Adipocyte (in vitro differentiated cells): ENCODE results near the gene ENOX1.

Source experiments
- DNase-seq: peaks from one replicate; pipeline ENCODE4 v3.0.0-alpha.2; 2015; ENCODE audit warnings: low read depth
- H3K27me3 ChIP-seq: replicated peaks from 2 replicates; pipeline ENCODE4 v1.7.0; 2013; ENCODE audit warnings: mild to moderate bottlenecking, low read length, moderate library complexity; ENCODE audit not compliant: control insufficient read depth, insufficient read depth
- H3K36me3 ChIP-seq: 2 replicates; pipeline ENCODE4 v1.7.0; 2013; ENCODE audit warnings: low read length, mild to moderate bottlenecking, moderate library complexity; ENCODE audit not compliant: control insufficient read depth, insufficient read depth, severe bottlenecking
- H3K4me1 ChIP-seq: 2 replicates; pipeline ENCODE4 v1.7.0; 2013; ENCODE audit warnings: mild to moderate bottlenecking, low read length, moderate library complexity; ENCODE audit not compliant: control insufficient read depth, insufficient read depth
- H3K4me3 ChIP-seq: 2 replicates; pipeline ENCODE4 v1.7.0; 2013; ENCODE audit warnings: mild to moderate bottlenecking, low read length, moderate library complexity
- H3K9ac ChIP-seq: 2 replicates; pipeline ENCODE4 v1.7.0; 2013; ENCODE audit warnings: mild to moderate bottlenecking, low read length, moderate library complexity
- H3K9me3 ChIP-seq: 2 replicates; pipeline ENCODE4 v1.7.0; 2013; ENCODE audit warnings: mild to moderate bottlenecking, low read length, moderate library complexity; ENCODE audit not compliant: control insufficient read depth

The ENOX1 gene

DNA sequence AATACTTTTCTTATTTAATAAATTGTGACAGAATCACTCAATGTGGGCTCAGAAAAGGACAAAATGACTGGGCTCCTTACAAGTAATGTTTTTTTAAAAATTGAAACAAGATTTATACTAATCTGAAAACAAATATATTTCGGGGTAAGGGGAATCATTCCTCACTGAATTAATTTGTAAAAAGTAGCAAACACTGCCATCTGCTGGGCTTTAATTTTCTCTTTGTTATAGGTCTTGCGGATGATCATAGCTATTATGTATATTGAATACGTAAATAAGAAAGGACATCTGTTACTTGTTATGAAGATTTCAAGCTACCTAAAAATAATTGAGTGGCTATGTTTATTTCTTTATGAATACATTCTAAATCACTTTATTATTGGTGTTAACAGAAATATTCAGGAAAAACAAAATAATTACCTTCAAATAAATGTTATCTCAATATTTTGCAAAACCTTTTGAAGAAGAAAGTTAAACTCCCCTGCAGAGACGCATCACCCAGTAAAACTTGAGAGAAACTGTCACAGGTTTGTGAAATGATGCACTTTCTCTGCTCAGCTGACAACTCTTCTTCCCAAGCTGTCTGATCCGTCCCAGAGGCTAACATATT lies 17.8 kb upstream of the ENOX1 start:
- peaks cover 17% of the 10 kb centered on the region for H3K4me1 ChIP-seq
- H3K36me3 ChIP-seq = no peaks in the 10 kb centered on the region
- peak overlapping the region; percentile 67 for H3K9ac ChIP-seq
- DNase-seq = peak; percentile 93
- no peaks in the 10 kb centered on the region for H3K27me3 ChIP-seq
- H3K4me3 ChIP-seq = peak overlapping the region; percentile 33
- H3K9me3 ChIP-seq = no peaks in the 10 kb centered on the region

DNA sequence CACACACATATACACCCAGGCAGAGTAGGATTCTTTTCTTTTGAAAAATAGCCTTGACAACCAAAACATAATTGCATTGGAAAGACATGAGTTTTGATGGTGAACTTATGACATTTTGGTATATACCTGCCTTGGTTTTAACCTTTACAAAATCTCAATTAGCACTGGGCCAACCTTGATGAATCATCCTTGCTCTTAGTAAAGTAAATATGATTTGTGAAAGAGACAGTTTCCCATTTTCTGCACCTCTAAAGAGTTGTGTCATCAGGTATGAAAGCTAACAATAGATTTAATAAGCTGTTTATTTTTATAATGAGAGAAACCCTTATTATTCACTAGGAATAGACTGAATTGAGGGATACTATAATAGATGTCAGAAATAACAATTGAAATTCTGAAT lies 15.7 kb upstream of the ENOX1 start:
- H3K9me3 ChIP-seq = no peaks in the 10 kb centered on the region
- H3K4me1 ChIP-seq = peaks cover 9% of the 10 kb centered on the region
- no peak overlapping the region for H3K9ac ChIP-seq
- H3K4me3 ChIP-seq = no peak overlapping the region
- H3K27me3 ChIP-seq = no peaks in the 10 kb centered on the region
- no peak for DNase-seq
- H3K36me3 ChIP-seq = no peaks in the 10 kb centered on the region

DNA sequence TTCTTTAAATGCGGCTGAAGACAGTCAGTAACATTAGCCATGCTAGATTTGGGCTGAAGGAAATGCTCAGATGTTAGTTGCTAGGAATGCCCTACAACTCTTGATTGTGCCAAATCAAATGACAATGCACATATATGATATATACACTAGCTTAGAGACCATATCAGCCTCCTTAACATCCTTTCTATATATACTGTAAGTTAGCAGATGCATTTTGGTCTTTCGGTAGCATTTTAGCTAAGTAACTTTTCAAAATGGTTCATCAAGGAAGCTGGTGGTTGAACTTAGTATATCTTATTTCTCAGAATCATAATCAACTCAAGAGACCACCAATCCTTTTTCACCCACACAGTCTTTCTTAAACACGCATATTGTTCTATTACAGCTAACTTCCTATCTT lies 14.1 kb upstream of the ENOX1 start:
- no peaks in the 10 kb centered on the region for H3K36me3 ChIP-seq
- H3K9ac ChIP-seq = no peak overlapping the region
- no peak for DNase-seq

DNA sequence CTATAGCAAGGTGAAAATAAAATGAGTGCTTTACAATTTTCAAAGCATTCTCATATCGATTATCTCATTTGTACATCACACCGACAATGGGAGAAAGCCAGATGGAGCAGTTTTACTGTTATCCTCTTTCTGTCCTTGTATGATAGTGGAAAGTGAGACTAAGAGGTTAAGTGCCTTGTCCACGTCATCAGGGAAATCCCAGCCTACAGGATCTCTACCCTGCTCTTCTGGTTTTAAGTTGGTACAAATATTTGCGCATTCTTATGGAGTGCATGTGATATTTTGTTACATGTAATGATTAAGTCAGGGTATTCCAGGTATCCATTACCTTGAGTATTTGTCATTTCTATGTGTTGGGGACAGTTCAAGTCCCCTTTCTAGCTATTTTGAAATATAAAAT lies 12.4 kb upstream of the ENOX1 start:
- no peaks in the 10 kb centered on the region for H3K27me3 ChIP-seq
- H3K36me3 ChIP-seq = no peaks in the 10 kb centered on the region
- peaks cover 2% of the 10 kb centered on the region for H3K4me1 ChIP-seq
- no peak overlapping the region for H3K4me3 ChIP-seq
- DNase-seq = no peak
- H3K9ac ChIP-seq = no peak overlapping the region
- H3K9me3 ChIP-seq = no peaks in the 10 kb centered on the region

More for the DNA sequence above, 14.1 kb upstream of the ENOX1 start:
- Histone ChIP-seq H3K4me1 (peaks cover 9% of the 10 kb centered on the region), H3K9me3 (no peaks in the 10 kb centered on the region), H3K27me3 (no peaks in the 10 kb centered on the region), H3K4me3 (no peak overlapping the region)

DNA sequence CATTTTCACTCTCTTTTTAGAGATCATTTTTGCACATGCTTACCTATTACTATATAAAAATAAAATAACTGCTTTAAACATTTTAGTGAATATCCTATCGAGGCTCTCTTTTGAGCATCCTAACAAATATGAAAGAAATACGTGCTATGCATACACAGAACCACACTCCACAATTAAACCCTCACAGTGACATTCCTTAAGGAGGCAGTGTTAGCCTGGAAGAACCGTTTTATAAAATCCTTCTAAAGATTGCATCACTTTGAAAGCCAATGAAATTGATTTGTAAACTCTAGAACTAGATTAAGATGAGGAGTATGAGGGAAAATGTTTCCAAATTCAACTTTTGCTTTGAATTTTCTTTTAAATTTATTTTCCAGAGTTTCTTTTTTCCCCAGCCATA lies 11.1 kb upstream of the ENOX1 start:
- peak; percentile 43 for DNase-seq
- Histone ChIP-seq H3K4me3 (no peak overlapping the region), H3K27me3 (no peaks in the 10 kb centered on the region), H3K9ac (no peak overlapping the region), H3K4me1 (peaks cover 3% of the 10 kb centered on the region), H3K9me3 (no peaks in the 10 kb centered on the region), H3K36me3 (no peaks in the 10 kb centered on the region)

DNA sequence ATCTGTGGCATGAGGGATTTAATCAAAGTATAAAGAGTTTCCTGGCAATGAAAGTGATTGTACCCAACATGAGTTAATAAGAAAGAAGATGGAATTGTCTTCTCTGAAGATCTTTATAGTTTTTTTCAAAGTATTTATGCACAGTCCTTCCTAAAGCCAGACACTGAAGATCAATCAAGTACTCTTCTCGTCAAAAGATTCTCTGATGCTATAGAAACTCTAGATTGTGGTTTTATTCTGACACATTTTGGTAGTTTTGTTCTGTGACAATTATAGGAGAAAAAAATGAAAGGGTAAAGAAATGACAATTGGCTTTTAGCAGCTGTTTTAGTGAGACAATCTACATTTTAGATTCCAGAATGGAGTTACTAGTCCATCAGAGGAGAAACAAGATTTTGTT lies 10.4 kb upstream of the ENOX1 start:
- Histone ChIP-seq H3K9me3 (no peaks in the 10 kb centered on the region), H3K9ac (no peak overlapping the region), H3K36me3 (no peaks in the 10 kb centered on the region), H3K27me3 (no peaks in the 10 kb centered on the region), H3K4me1 (peaks cover 5% of the 10 kb centered on the region), H3K4me3 (no peak overlapping the region)
- DNase-seq = no peak

DNA sequence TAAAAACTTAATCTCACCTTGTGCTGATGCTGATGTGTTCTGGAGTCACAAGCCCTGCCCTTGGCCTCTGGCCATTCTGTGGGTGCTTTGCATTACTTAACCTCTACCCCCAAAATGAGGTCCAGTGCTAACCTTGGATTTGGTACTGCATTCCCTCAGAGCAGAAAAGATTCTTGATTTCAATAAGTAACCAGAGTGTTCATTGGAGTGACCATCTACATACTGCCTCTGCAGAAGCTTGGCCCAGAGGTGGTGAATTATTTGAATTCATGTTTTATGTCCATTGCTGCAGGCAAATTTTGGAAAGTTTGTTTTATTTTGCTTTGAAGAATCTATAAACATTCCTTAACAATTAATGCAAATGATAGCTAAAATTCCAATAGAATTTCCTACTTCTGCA lies 7.6 kb upstream of the ENOX1 start:
- Histone ChIP-seq H3K36me3 (no peaks in the 10 kb centered on the region), H3K9me3 (no peaks in the 10 kb centered on the region), H3K9ac (no peak overlapping the region), H3K4me3 (no peak overlapping the region), H3K4me1 (peaks cover 5% of the 10 kb centered on the region), H3K27me3 (no peaks in the 10 kb centered on the region)
- DNase-seq = no peak

DNA sequence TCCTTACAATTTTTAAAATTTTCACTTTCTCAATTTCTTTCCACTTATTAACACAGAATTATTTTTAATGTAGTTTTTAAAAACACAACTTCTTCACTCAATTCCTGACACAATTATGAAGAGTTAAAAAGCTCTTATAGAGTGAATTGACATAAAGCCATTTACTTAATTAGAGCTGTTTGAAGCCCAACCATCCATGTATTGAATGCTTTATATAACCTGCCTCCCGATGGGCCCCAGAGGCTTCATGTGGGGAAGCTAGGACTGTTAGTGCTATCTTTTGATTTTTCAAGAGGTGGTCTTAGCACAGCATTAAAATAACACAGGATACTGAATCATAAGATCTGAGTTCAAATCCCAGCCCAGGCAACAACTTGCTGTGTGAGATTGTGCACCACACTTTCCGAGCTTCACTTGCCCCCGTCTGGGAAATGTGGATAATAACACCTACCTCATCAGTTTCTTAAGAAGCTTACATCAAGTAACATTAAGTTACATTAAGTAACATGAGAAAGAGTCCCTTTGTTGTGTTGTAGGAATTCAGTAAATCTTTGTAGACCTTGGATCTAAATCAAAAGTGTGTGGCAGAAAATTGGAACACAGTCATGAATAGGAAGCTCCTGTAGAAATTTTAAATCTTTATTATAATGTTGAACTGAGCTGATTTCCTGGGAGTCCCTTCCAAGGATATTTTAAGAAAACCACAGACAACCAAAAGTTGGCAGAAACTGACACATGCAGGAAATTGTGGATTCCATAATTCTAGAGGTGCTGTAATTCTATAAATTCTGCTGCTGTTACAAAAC lies 5.5 kb upstream of the ENOX1 start:
- H3K4me1 ChIP-seq = peaks cover 10% of the 10 kb centered on the region
- DNase-seq = peak; percentile 24
- H3K9me3 ChIP-seq = no peaks in the 10 kb centered on the region
- H3K4me3 ChIP-seq = no peak overlapping the region
- H3K27me3 ChIP-seq = no peaks in the 10 kb centered on the region
- H3K36me3 ChIP-seq = no peaks in the 10 kb centered on the region
- no peak overlapping the region for H3K9ac ChIP-seq

DNA sequence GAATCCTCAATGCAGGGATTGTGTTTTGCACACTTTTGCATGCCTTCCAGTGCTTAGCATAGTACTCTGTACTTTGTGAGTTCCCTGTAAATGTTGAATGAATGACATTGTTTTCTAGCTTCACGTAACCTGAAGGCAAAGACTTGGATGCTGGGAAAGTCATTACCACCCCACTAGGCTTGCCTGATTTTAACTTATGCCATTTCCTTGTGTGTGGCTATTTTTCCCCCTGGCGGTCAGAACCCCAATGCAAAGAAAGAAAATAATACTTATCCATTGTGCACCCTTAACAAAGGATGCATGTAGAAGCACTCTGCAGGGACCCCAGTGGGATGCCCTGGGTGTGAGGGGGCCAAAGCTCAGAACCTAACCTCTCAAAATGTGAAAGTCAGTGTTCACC lies 1.2 kb upstream of the ENOX1 start:
- peaks cover 25% of the 10 kb centered on the region for H3K4me1 ChIP-seq
- H3K4me3 ChIP-seq = peak overlapping the region; percentile 84
- H3K36me3 ChIP-seq = no peaks in the 10 kb centered on the region
- H3K27me3 ChIP-seq = no peaks in the 10 kb centered on the region
- no peaks in the 10 kb centered on the region for H3K9me3 ChIP-seq
- DNase-seq = no peak
- H3K9ac ChIP-seq = no peak overlapping the region

DNA sequence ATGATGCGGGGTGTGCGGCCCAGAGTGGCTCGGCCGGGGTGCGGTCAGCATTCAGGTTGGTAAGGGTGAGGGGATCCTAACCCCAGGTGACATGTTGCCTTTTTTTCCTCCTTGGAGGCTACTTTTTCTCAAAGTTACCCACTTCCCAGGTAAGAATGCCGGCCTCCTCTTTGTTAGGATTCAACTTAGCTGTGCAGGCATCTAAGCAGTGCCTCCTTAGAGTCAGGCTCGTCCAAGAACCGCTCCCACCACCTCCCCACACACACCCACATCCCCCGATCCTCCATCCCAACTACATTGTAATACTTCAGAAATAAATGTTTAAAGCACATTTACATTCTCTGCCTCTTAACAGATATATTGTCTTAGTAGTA lies 733 bp upstream of the ENOX1 start:
- Histone ChIP-seq H3K4me3 (peak overlapping the region; percentile 84), H3K4me1 (peaks cover 22% of the 10 kb centered on the region), H3K9me3 (no peaks in the 10 kb centered on the region), H3K36me3 (no peaks in the 10 kb centered on the region), H3K27me3 (no peaks in the 10 kb centered on the region), H3K9ac (peak overlapping the region; percentile 86)
- DNase-seq = no peak

DNA sequence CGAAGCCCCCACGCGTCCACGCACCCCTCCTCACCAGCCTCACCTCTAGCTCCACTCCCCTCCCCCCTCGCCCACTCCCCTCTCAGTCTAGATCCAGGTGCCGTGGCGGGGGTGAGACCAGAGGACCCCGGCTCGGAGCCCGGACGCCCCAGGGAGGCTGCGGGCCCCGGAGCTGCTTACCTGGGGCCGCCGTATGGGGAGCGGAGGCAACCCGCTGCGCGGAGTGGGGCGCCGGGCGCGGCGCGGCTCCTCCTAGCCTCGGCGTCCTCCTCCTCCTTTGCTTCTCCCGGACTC lies 353 bp downstream of the ENOX1 start:
- peak overlapping the region; percentile 84 for H3K4me3 ChIP-seq
- H3K9me3 ChIP-seq = no peaks in the 10 kb centered on the region
- peak overlapping the region; percentile 86 for H3K9ac ChIP-seq
- H3K4me1 ChIP-seq = peaks cover 22% of the 10 kb centered on the region
- DNase-seq = no peak
- no peaks in the 10 kb centered on the region for H3K27me3 ChIP-seq
- H3K36me3 ChIP-seq = no peaks in the 10 kb centered on the region
